DOHH2 (cell line): ENCODE data around the gene TMC7.

Experiments used
- H3F3A ChIP-seq: fragments of 200-600 bp; sonication (generic), shearing (Covaris generic); 2 replicates; pipeline ENCODE4 v1.6.0; 2016; ENCODE audit warnings: antibody characterized with exemption, mild to moderate bottlenecking; ENCODE audit not compliant: control insufficient read depth, insufficient read depth
- H3K27ac ChIP-seq: fragments of 200-600 bp; sonication (generic); 2 replicates; pipeline ENCODE4 v1.5.1; 2014; ENCODE audit warnings: low read depth, mild to moderate bottlenecking, low read length, moderate library complexity
- H3K27me3 ChIP-seq: fragments of 200-600 bp; sonication (generic); 2 replicates; pipeline ENCODE4 v1.6.1; 2014; ENCODE audit warnings: mild to moderate bottlenecking, low read length, mixed read lengths; ENCODE audit not compliant: control insufficient read depth
- H3K36me3 ChIP-seq: fragments of 200-600 bp; sonication (generic); 2 replicates; pipeline ENCODE4 v1.6.1; 2014; ENCODE audit warnings: mild to moderate bottlenecking, low read length, moderate library complexity, mixed read lengths; ENCODE audit not compliant: control insufficient read depth
- H3K4me1 ChIP-seq: fragments of 200-600 bp; sonication (generic); 2 replicates; pipeline ENCODE4 v1.6.1; 2014; ENCODE audit warnings: mild to moderate bottlenecking, low read length, mixed read lengths; ENCODE audit not compliant: control insufficient read depth
- H3K4me2 ChIP-seq: fragments of 200-600 bp; sonication (generic); 2 replicates; pipeline ENCODE4 v1.6.0; 2014; ENCODE audit warnings: mild to moderate bottlenecking, low read length, moderate library complexity
- H3K4me3 ChIP-seq: fragments of 200-600 bp; sonication (generic); 2 replicates; pipeline ENCODE4 v1.5.1; 2014; ENCODE audit warnings: mild to moderate bottlenecking, low read length, mixed read lengths
- H3K79me2 ChIP-seq: fragments of 200-600 bp; sonication (generic); 2 replicates; pipeline ENCODE4 v1.6.1; 2014; ENCODE audit warnings: mild to moderate bottlenecking, low read length, mixed read lengths; ENCODE audit not compliant: control insufficient read depth
- H3K9me2 ChIP-seq: fragments of 200-600 bp; sonication (generic); replicated peaks from 2 replicates; pipeline ENCODE4 v1.6.1; 2014; ENCODE audit warnings: mild to moderate bottlenecking, low read length, mixed read lengths; ENCODE audit not compliant: control insufficient read depth
- H3K9me3 ChIP-seq: fragments of 200-600 bp; sonication (generic); 2 replicates; pipeline ENCODE4 v1.6.1; 2014; ENCODE audit warnings: antibody characterized with exemption, low read length, mixed read lengths; ENCODE audit not compliant: control insufficient read depth, insufficient read depth
- H4K20me1 ChIP-seq: fragments of 200-600 bp; sonication (generic); 2 replicates; pipeline ENCODE4 v1.6.0; 2014; ENCODE audit warnings: low read depth, mild to moderate bottlenecking, antibody characterized with exemption, low read length, moderate library complexity; ENCODE audit not compliant: control insufficient read depth, insufficient read depth
- EZH2phosphoT487 ChIP-seq: fragments of 200-600 bp; sonication (generic); IDR thresholded peaks from 2 replicates; pipeline ENCODE4 v1.6.1; 2017; ENCODE audit warnings: borderline replicate concordance, mild to moderate bottlenecking, antibody characterized with exemption, low read length, moderate library complexity, mixed read lengths
- TF ChIP-seq, protein P1 (sequence below): fragments of 200-600 bp; sonication (generic); IDR thresholded peaks from one replicate; pipeline ENCODE4 v1.5.1; 2014; ENCODE audit warnings: antibody characterized with exemption, mild to moderate bottlenecking, low read depth, low read length; ENCODE audit not compliant: poor library complexity, severe bottlenecking

TMC7 gene

DNA sequence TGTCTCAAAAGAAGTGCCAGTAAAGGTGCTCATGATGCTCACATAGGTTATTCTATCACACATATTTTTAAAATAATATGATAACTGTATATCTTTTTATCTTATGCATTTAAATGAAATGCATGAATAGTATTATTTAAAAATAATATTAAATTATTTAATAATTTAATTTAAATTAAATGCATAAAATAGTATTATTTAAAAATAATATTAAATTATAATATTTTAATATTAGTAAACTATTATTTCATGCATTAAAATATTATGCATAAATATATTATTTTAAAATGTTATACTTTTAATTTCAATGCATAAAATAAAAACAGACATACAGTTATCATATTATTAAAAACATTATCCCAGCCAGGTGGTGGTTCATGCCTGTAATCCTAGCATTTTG lies 33.4 kb downstream of the TMC7 start:
- Histone ChIP-seq H3K4me3 (no peak overlapping the region), H3K9me2 (no peaks in the 10 kb centered on the region), H3K36me3 (no peaks in the 10 kb centered on the region), H3F3A (no peaks in the 10 kb centered on the region), H3K4me1 (no peaks in the 10 kb centered on the region), H4K20me1 (no peaks in the 10 kb centered on the region), H3K27ac (no peak overlapping the region), H3K4me2 (no peak overlapping the region), H3K27me3 (peaks cover 3% of the 10 kb centered on the region; the same call in 1 of the 2 replicates), H3K9me3 (no peaks in the 10 kb centered on the region), H3K79me2 (no peaks in the 10 kb centered on the region)
- TF ChIP-seq, protein P1, sequence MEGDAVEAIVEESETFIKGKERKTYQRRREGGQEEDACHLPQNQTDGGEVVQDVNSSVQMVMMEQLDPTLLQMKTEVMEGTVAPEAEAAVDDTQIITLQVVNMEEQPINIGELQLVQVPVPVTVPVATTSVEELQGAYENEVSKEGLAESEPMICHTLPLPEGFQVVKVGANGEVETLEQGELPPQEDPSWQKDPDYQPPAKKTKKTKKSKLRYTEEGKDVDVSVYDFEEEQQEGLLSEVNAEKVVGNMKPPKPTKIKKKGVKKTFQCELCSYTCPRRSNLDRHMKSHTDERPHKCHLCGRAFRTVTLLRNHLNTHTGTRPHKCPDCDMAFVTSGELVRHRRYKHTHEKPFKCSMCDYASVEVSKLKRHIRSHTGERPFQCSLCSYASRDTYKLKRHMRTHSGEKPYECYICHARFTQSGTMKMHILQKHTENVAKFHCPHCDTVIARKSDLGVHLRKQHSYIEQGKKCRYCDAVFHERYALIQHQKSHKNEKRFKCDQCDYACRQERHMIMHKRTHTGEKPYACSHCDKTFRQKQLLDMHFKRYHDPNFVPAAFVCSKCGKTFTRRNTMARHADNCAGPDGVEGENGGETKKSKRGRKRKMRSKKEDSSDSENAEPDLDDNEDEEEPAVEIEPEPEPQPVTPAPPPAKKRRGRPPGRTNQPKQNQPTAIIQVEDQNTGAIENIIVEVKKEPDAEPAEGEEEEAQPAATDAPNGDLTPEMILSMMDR = no peak
- no peak for TF ChIP-seq EZH2phosphoT487

DNA sequence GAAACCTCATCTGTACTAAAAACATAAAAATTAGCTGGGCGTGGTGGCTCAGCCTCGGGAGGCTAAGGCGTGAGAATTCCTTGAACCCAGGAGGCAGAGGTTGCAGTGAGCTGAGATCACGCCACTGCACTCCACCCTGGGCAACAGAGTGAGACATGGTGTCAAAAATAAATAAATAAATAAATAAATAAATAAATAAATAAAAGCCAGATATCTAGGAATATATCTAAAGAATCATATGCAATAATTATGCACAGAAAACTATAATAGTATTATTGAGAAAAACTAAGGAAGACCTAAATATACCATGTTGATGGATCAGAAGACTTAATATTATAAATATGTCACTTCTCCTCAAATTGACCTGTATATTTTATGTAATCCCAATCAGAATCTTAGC lies 37.0 kb downstream of the TMC7 start:
- H4K20me1 ChIP-seq = no peaks in the 10 kb centered on the region
- no peaks in the 10 kb centered on the region for H3K79me2 ChIP-seq
- TF ChIP-seq, protein P1 = no peak
- TF ChIP-seq EZH2phosphoT487 = no peak
- H3K36me3 ChIP-seq = no peaks in the 10 kb centered on the region
- H3K9me2 ChIP-seq = no peaks in the 10 kb centered on the region
- no peaks in the 10 kb centered on the region for H3K9me3 ChIP-seq
- H3K27me3 ChIP-seq = peaks cover 3% of the 10 kb centered on the region; the same call in 1 of the 2 replicates
- no peaks in the 10 kb centered on the region for H3F3A ChIP-seq
- H3K4me2 ChIP-seq = no peak overlapping the region
- no peaks in the 10 kb centered on the region for H3K4me1 ChIP-seq
- no peak overlapping the region for H3K4me3 ChIP-seq
- no peak overlapping the region for H3K27ac ChIP-seq

DNA sequence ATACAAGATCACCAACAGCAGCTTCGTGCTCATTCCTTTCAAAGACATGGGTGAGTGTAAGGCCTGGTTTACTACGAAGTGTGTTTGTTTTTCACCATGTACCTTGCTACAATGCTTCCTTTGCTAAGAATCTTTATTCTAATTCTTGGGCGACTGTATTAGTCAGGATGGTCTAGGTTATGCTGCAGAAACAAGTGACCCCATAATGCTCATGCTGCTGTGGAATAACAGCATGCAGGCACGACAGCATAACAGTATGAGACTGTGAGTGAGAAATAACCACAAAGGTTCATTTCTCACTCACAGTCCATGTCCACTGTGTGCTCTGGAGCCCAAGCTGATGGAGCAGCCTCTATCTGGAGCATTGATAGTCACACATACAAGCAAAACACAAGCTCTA lies 38.0 kb downstream of the TMC7 start:
- Histone ChIP-seq H4K20me1 (no peaks in the 10 kb centered on the region), H3K36me3 (no peaks in the 10 kb centered on the region), H3K79me2 (no peaks in the 10 kb centered on the region), H3K4me2 (no peak overlapping the region), H3K4me1 (no peaks in the 10 kb centered on the region), H3K27ac (no peak overlapping the region), H3K9me2 (no peaks in the 10 kb centered on the region), H3K9me3 (no peaks in the 10 kb centered on the region), H3K4me3 (no peak overlapping the region), H3K27me3 (peaks cover 3% of the 10 kb centered on the region; the same call in 1 of the 2 replicates), H3F3A (no peaks in the 10 kb centered on the region)
- TF ChIP-seq, protein P1 = no peak
- TF ChIP-seq EZH2phosphoT487 = no peak
